Body of pancreas (tissue), 4 donors: ENCODE results near the gene VAV2.

Experiments
- POLR2A ChIP-seq, 3 donors: fragments of 450-650 bp; IDR thresholded peaks; one replicate each; pipeline ENCODE4 v1.6.1; 2016; ENCODE audit warnings: antibody characterized with exemption in 3 of 3, mild to moderate bottlenecking in 2 of 3
- TF ChIP-seq, protein P1 (sequence below), 7 experiments: fragments of 450-650 bp in 4 of 7; fragments of 200-600 bp in 3 of 7; sonication (generic) in 3 of 7; IDR thresholded peaks; one replicate each; pipeline ENCODE4 v1.5.1; 2016 to 2019; ENCODE audit warnings: antibody characterized with exemption in 7 of 7

DNA sequence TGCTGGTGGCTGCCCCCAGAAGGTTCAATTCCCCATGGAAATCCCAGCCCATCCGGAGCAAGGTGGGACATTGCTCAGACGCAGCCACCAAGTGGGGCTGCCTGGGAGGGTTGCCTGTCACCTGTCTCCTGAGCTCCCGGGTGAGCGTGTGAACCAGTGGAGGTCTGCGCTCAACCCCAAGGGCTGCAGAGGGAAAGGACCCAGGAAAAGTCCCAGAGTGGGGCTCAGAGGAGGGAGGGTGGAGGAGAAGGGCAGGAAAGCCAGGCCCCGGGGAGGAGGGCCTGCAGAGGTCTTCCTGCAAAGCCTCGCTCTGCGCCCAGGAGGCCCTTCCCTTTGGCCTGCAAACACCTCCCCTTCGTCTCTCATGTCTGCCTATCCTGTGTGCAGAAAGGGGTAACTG, 134.5 kb downstream of the VAV2 start:
- TF ChIP-seq, protein P1, sequence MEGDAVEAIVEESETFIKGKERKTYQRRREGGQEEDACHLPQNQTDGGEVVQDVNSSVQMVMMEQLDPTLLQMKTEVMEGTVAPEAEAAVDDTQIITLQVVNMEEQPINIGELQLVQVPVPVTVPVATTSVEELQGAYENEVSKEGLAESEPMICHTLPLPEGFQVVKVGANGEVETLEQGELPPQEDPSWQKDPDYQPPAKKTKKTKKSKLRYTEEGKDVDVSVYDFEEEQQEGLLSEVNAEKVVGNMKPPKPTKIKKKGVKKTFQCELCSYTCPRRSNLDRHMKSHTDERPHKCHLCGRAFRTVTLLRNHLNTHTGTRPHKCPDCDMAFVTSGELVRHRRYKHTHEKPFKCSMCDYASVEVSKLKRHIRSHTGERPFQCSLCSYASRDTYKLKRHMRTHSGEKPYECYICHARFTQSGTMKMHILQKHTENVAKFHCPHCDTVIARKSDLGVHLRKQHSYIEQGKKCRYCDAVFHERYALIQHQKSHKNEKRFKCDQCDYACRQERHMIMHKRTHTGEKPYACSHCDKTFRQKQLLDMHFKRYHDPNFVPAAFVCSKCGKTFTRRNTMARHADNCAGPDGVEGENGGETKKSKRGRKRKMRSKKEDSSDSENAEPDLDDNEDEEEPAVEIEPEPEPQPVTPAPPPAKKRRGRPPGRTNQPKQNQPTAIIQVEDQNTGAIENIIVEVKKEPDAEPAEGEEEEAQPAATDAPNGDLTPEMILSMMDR (IDR thresholded peaks at IDR 0.05) = no peak
- no peak for TF ChIP-seq POLR2A (IDR thresholded peaks at IDR 0.05)
